Type B pancreatic cell (in vitro differentiated cells): Measurements from ENCODE around the gene SHROOM2. TPM values are rescaled to one million over a fixed set of nuclear protein-coding genes. Genes with fewer than 3 reads are reported as not detected.
A peak's percentile ranks its signal among the peaks of the same experiment; 100 is the strongest.

Experiments
- DNase-seq: peaks from one replicate; pipeline ENCODE4 v3.0.0; 2021; ENCODE audit warnings: mixed read lengths; ENCODE audit not compliant: unreplicated experiment; ENCODE audit errors: extremely low spot score
- H3K27ac Mint-ChIP-seq: 2 replicates; pipeline ENCODE4 v1.8.0; 2021; ENCODE audit warnings: mild to moderate bottlenecking, mixed read lengths
- H3K27me3 Mint-ChIP-seq: 2 replicates; pipeline ENCODE4 v1.8.0; 2021; ENCODE audit warnings: mixed read lengths
- H3K36me3 Mint-ChIP-seq: 2 replicates; pipeline ENCODE4 v1.8.0; 2021; ENCODE audit warnings: mixed read lengths
- H3K4me1 Mint-ChIP-seq: one replicate; pipeline ENCODE4 v1.8.0; 2021; ENCODE audit warnings: mixed read lengths; ENCODE audit not compliant: unreplicated experiment
- H3K4me3 Mint-ChIP-seq: 2 replicates; pipeline ENCODE4 v1.8.0; 2021; ENCODE audit warnings: mild to moderate bottlenecking, mixed read lengths
- H3K9me3 Mint-ChIP-seq: 2 replicates; pipeline ENCODE4 v1.8.0; 2021; ENCODE audit warnings: mixed read lengths
- total RNA-seq: library from RNA; stranded (reverse); gene quantifications from 2 replicates; pipeline ENCODE4 v1.2.1, GENCODE V29; 2021; ENCODE audit warnings: low replicate concordance
- TF ChIP-seq, protein P1 (sequence below): fragments of 200-600 bp; sonication (generic); conservative IDR thresholded peaks from 2 replicates; pipeline ENCODE4 v1.5.0; 2021; ENCODE audit warnings: antibody characterized with exemption, mild to moderate bottlenecking

Gene SHROOM2
- total RNA-seq, 1 donor from 2014 or later, result 8.4 TPM

- DNase-seq, result no peak
- H3K4me1 Mint-ChIP-seq, result no peaks in the 10 kb centered on the region
- no peaks in the 10 kb centered on the region for H3K9me3 Mint-ChIP-seq
- no peak overlapping the region for H3K27ac Mint-ChIP-seq
- no peaks in the 10 kb centered on the region for H3K27me3 Mint-ChIP-seq
- no peak overlapping the region for H3K4me3 Mint-ChIP-seq
- TF ChIP-seq, protein P1, sequence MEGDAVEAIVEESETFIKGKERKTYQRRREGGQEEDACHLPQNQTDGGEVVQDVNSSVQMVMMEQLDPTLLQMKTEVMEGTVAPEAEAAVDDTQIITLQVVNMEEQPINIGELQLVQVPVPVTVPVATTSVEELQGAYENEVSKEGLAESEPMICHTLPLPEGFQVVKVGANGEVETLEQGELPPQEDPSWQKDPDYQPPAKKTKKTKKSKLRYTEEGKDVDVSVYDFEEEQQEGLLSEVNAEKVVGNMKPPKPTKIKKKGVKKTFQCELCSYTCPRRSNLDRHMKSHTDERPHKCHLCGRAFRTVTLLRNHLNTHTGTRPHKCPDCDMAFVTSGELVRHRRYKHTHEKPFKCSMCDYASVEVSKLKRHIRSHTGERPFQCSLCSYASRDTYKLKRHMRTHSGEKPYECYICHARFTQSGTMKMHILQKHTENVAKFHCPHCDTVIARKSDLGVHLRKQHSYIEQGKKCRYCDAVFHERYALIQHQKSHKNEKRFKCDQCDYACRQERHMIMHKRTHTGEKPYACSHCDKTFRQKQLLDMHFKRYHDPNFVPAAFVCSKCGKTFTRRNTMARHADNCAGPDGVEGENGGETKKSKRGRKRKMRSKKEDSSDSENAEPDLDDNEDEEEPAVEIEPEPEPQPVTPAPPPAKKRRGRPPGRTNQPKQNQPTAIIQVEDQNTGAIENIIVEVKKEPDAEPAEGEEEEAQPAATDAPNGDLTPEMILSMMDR, result no peak
- H3K36me3 Mint-ChIP-seq, result peaks cover 3% of the 10 kb centered on the region
Measured at GRCh38 chrX:9992724-9993123, 206.5 kb downstream of the SHROOM2 start.

GRCh38 chrX:9995855-9996339 lies 209.7 kb downstream of the SHROOM2 start:
- Mint-ChIP-seq H3K4me1 (no peaks in the 10 kb centered on the region), H3K27me3 (no peaks in the 10 kb centered on the region), H3K27ac (no peak overlapping the region), H3K9me3 (no peaks in the 10 kb centered on the region), H3K4me3 (no peak overlapping the region), H3K36me3 (peaks cover 3% of the 10 kb centered on the region)
- TF ChIP-seq, protein P1, result peak; percentile 89
- peak; percentile 77 for DNase-seq

- no peaks in the 10 kb centered on the region for H3K9me3 Mint-ChIP-seq
- no peaks in the 10 kb centered on the region for H3K27me3 Mint-ChIP-seq
- H3K27ac Mint-ChIP-seq, result no peak overlapping the region
- no peak for DNase-seq
- no peak overlapping the region for H3K4me3 Mint-ChIP-seq
- H3K36me3 Mint-ChIP-seq, result peaks cover 3% of the 10 kb centered on the region
- no peaks in the 10 kb centered on the region for H3K4me1 Mint-ChIP-seq
- TF ChIP-seq, protein P1, result no peak
Measured at GRCh38 chrX:9997041-9997440, 210.8 kb downstream of the SHROOM2 start.

DNA sequence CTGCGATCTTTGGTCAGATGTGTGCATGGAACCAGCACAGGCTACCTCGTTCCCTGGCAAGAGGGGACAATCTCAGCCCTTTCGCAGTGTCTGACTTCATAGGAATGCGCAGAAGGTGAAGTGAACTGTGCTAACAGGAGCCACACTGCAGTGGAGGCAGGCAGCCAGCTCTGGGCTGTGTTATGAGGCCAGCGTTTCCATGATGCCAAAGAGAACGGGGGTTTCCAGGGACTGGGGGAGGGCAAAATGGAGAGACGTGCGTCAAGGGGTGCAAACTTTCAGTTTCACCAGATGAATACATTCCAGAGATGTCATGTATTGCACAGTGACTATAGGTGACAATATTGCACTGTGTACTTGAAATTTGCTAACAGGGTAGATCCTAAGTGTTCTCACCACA lies 211.3 kb downstream of the SHROOM2 start:
- TF ChIP-seq, protein P1, result no peak
- Mint-ChIP-seq H3K27me3 (no peaks in the 10 kb centered on the region), H3K9me3 (no peaks in the 10 kb centered on the region), H3K4me3 (no peak overlapping the region), H3K4me1 (no peaks in the 10 kb centered on the region), H3K36me3 (peaks cover 3% of the 10 kb centered on the region), H3K27ac (no peak overlapping the region)
- no peak for DNase-seq

Other genes starting within 250 kb of the SHROOM2 start
- 4.7 TPM in 2 replicates for gene GPR143, start 20.6 kb upstream of the SHROOM2 start, total RNA-seq
- gene CLDN34, start 180.9 kb downstream of the SHROOM2 start, total RNA-seq, result 0.86 TPM in 1 of 2 replicates, not detected in the other